SK-N-SH (cell line): Measurements from ENCODE around the gene VAMP8. TPM values are rescaled to one million over a fixed set of nuclear protein-coding genes. Genes with fewer than 3 reads are reported as not detected.

Experiments
- CTCF ChIA-PET: fragments of 300-600, 350-600 bp; formaldehyde crosslinking; extraction: SDS; loops from one replicate; lab custom pipeline; 2021; lab: Yijun Ruan, JAX
- POLR2A ChIA-PET: fragments of 350-600 bp; sonication (Branson Sonifier 250); formaldehyde crosslinking; extraction: SDS; loops from one replicate; lab custom pipeline; 2020; ENCODE audit warnings: antibody characterized with exemption, inconsistent platforms; lab: Yijun Ruan, JAX
- DNase-seq: peaks from one replicate; pipeline ENCODE4 v3.0.0; 2012
- H2AFZ ChIP-seq: fragments of 200-600 bp; sonication (generic); 2 replicates; pipeline ENCODE4 v1.8.1; 2016; ENCODE audit warnings: antibody characterized with exemption, mild to moderate bottlenecking, low read depth
- H3F3A ChIP-seq: fragments of 200-600 bp; sonication (generic); replicated peaks from 2 replicates; pipeline ENCODE3; 2016; ENCODE audit warnings: antibody characterized with exemption, mild to moderate bottlenecking; ENCODE audit not compliant: insufficient read depth
- H3K27ac ChIP-seq, 2 experiments: fragments of 200-500 bp in 1 of 2; fragments of 200-600 bp in 1 of 2; sonication (Bioruptor generic) in 1 of 2; sonication (generic), shearing (Covaris generic) in 1 of 2; 2 replicates each; pipeline versions ENCODE4 v1.5.1 to v1.6.1; 2014 to 2016; ENCODE audit warnings: low read depth in 2 of 2, inconsistent platforms in 1 of 2, low read length in 1 of 2, mild to moderate bottlenecking in 1 of 2, mixed read lengths in 1 of 2
- H3K27me3 ChIP-seq: fragments of 200-600 bp; sonication (generic), shearing (Covaris generic); 2 replicates; pipeline ENCODE4 v1.6.1; 2016; ENCODE audit warnings: mixed run types; ENCODE audit not compliant: insufficient read depth
- H3K36me3 ChIP-seq, 2 experiments: fragments of 200-500 bp in 1 of 2; fragments of 200-600 bp in 1 of 2; sonication (Bioruptor generic) in 1 of 2; sonication (generic) in 1 of 2; replicated peaks in 1 of 2; 2 replicates each; pipeline versions ENCODE3 to v1.5.1; 2014 to 2016; ENCODE audit warnings: low read length in 1 of 2, mild to moderate bottlenecking in 1 of 2; ENCODE audit not compliant: insufficient read depth in 2 of 2, control insufficient read depth in 1 of 2
- H3K4me1 ChIP-seq, 2 experiments: fragments of 200-500 bp in 1 of 2; fragments of 200-600 bp in 1 of 2; sonication (Bioruptor generic) in 1 of 2; sonication (generic), shearing (Covaris generic) in 1 of 2; 2 replicates each; pipeline versions ENCODE4 v1.5.1 to v1.6.1; 2014 to 2016; ENCODE audit warnings: low read depth in 1 of 2, low read length in 1 of 2, mixed run types in 1 of 2; ENCODE audit not compliant: insufficient read depth in 2 of 2, control insufficient read depth in 1 of 2
- H3K4me2 ChIP-seq: fragments of 200-600 bp; sonication (generic), shearing (Covaris generic); 2 replicates; pipeline ENCODE4 v1.6.1; 2017; ENCODE audit warnings: mixed run types
- H3K4me3 ChIP-seq, 2 experiments: fragments of 200-500 bp in 1 of 2; fragments of 200-600 bp in 1 of 2; sonication (Bioruptor generic) in 1 of 2; sonication (generic), shearing (Covaris generic) in 1 of 2; 2 replicates each; pipeline versions ENCODE4 v1.5.1 to v1.8.1; 2014 to 2016; ENCODE audit warnings: low read depth in 2 of 2, inconsistent platforms in 1 of 2, low read length in 1 of 2, mild to moderate bottlenecking in 1 of 2, mixed read lengths in 1 of 2, moderate library complexity in 1 of 2
- H3K79me2 ChIP-seq: fragments of 200-600 bp; sonication (generic); 2 replicates; pipeline ENCODE4 v1.8.1; 2017; ENCODE audit warnings: mild to moderate bottlenecking; ENCODE audit not compliant: insufficient read depth
- H3K9ac ChIP-seq: fragments of 200-600 bp; sonication (generic); 2 replicates; pipeline ENCODE4 v1.6.1; 2017; ENCODE audit warnings: mixed run types
- H3K9me2 ChIP-seq: fragments of 200-600 bp; sonication (generic); 2 replicates; pipeline ENCODE4 v1.6.1; 2017; ENCODE audit warnings: mixed run types
- H3K9me3 ChIP-seq: fragments of 200-600 bp; sonication (generic); 2 replicates; pipeline ENCODE4 v1.6.1; 2017; ENCODE audit warnings: mixed run types, mild to moderate bottlenecking, moderate library complexity
- H4K20me1 ChIP-seq: fragments of 200-600 bp; sonication (generic); 2 replicates; pipeline ENCODE4 v1.6.1; 2017; ENCODE audit warnings: mild to moderate bottlenecking, mixed run types; ENCODE audit not compliant: insufficient read depth
- CTCF ChIP-seq: fragments of 200-600 bp; sonication (generic); IDR thresholded peaks from 2 replicates; pipeline ENCODE4 v1.6.1; 2017; ENCODE audit warnings: antibody characterized with exemption, mild to moderate bottlenecking, moderate library complexity
- ELF1 ChIP-seq: IDR thresholded peaks from 2 replicates; pipeline ENCODE4 v1.4.0; 2012
- FOSL2 ChIP-seq: IDR thresholded peaks from 2 replicates; pipeline ENCODE4 v1.4.0; 2012; ENCODE audit warnings: low read depth, mild to moderate bottlenecking, moderate library complexity, borderline replicate concordance
- GABPA ChIP-seq: IDR thresholded peaks from 2 replicates; pipeline ENCODE4 v1.4.0; 2012; ENCODE audit warnings: low read depth, mild to moderate bottlenecking
- GATA2 ChIP-seq: sonication (generic); formaldehyde crosslinking; IDR thresholded peaks from 2 replicates; pipeline ENCODE4 v1.5.0; 2020; ENCODE audit warnings: mild to moderate bottlenecking, missing genetic modification reagents
- JUND ChIP-seq: IDR thresholded peaks from 2 replicates; pipeline ENCODE4 v1.4.0; 2012
- MEF2A ChIP-seq: IDR thresholded peaks from 2 replicates; pipeline ENCODE4 v1.4.0; 2012; ENCODE audit warnings: low read depth, borderline replicate concordance
- POLR2AphosphoS5 ChIP-seq: IDR thresholded peaks from 2 replicates; pipeline ENCODE4 v1.6.1; 2012; ENCODE audit warnings: low read depth, low read length
- RAD21 ChIP-seq: IDR thresholded peaks from 2 replicates; pipeline ENCODE4 v1.6.1; 2012; ENCODE audit warnings: mild to moderate bottlenecking, low read length
- REST ChIP-seq: IDR thresholded peaks from 2 replicates; pipeline ENCODE4 v1.6.1; 2012; ENCODE audit warnings: mild to moderate bottlenecking, low read depth, low read length, moderate library complexity
- RFX5 ChIP-seq: IDR thresholded peaks from 2 replicates; pipeline ENCODE4 v1.6.1; 2012; ENCODE audit warnings: mild to moderate bottlenecking, improper control_type of control experiment, low read length
- TCF12 ChIP-seq: IDR thresholded peaks from 2 replicates; pipeline ENCODE4 v1.4.0; 2012
- USF2 ChIP-seq: fragments of 150-350 bp; IDR thresholded peaks from 2 replicates; pipeline ENCODE4 v1.6.1; 2017; ENCODE audit warnings: antibody characterized with exemption, low read length, low read depth, borderline replicate concordance
- YY1 ChIP-seq: IDR thresholded peaks from 2 replicates; pipeline ENCODE4 v1.4.0; 2012; ENCODE audit warnings: low read depth, mild to moderate bottlenecking
- WGBS: methylation state at CpG from one replicate; pipeline ENCODE4 v1.1.6; 2017; ENCODE audit warnings: low lambda C conversion rate; 5-methylcytosine and 5-hydroxymethylcytosine counted together
- polyA plus RNA-seq, 3 experiments: library from polyadenylated mRNA; depleted of rRNA; stranded (reverse); fragments of >200 nt; gene quantifications; 2 replicates each; pipeline ENCODE4 v1.2.3, GENCODE V29; 2012

Gene VAMP8
- polyA plus RNA-seq, 1 of the 3 experiments (the other 2 are of a cell fraction) = 0.72 TPM

- POLR2A ChIA-PET = interaction anchor here (1.2 kb wide), 1 partner anchor 150 kb away, joined by 3 read pairs; no protein-coding TSS in a partner anchor
- peaks cover 21 to 33% of the 10 kb centered on the region in 2 experiments for H3K36me3 ChIP-seq
- TF ChIP-seq RAD21 (no peak), FOSL2 (no peak), GABPA (no peak), POLR2AphosphoS5 (peak; percentile 14; the same call in 1 of the 2 replicates), ELF1 (no peak), CTCF (no peak), RFX5 (no peak), JUND (no peak)
- peaks cover 26% of the 10 kb centered on the region for H3F3A ChIP-seq
- 0 out of 2 replicates have a peak overlapping the region, but pooled peaks have one; percentile 15 for H3K4me2 ChIP-seq
- peaks cover 6 to 27% of the 10 kb centered on the region in 2 experiments; a peak in 2 of 4 replicates for H3K4me1 ChIP-seq
- H3K9ac ChIP-seq = no peak overlapping the region
- no peaks in the 10 kb centered on the region for H4K20me1 ChIP-seq
- peak overlapping the region; percentile 30 to 47; a peak in 3 of 4 replicates for H3K27ac ChIP-seq
- no peaks in the 10 kb centered on the region for H3K27me3 ChIP-seq
- WGBS = 88% methylated on average over 7 of the region's 7 CpGs
- no peaks in the 10 kb centered on the region for H3K9me2 ChIP-seq
- H3K79me2 ChIP-seq = peaks cover 44% of the 10 kb centered on the region
- no peak for DNase-seq
- CTCF ChIA-PET = interaction anchor here (1.2 kb wide), 1 partner anchor 123 kb away, joined by 5 read pairs; no protein-coding TSS in a partner anchor
- H3K4me3 ChIP-seq = no peak overlapping the region
- no peaks in the 10 kb centered on the region for H3K9me3 ChIP-seq
- no peak overlapping the region for H2AFZ ChIP-seq
Measured at GRCh38 chr2:85606116-85606455, 28.7 kb downstream of the VAMP8 start.

- Histone ChIP-seq H3K9ac (no peak overlapping the region), H3K4me2 (no peak overlapping the region), H4K20me1 (no peaks in the 10 kb centered on the region), H3K9me3 (no peaks in the 10 kb centered on the region), H2AFZ (no peak overlapping the region), H3K27ac (no peak overlapping the region; a peak in 1 of 4 replicates), H3K27me3 (no peaks in the 10 kb centered on the region), H3K4me3 (no peak overlapping the region), H3F3A (peaks cover 31% of the 10 kb centered on the region), H3K36me3 (peaks cover 21 to 33% of the 10 kb centered on the region in 2 experiments), H3K9me2 (no peaks in the 10 kb centered on the region), H3K4me1 (peaks cover 6 to 20% of the 10 kb centered on the region in 2 experiments; a peak in 2 of 4 replicates), H3K79me2 (peaks cover 59% of the 10 kb centered on the region)
- ChIA-PET POLR2A (interaction anchor here (0.7 to 1.4 kb wide), 2 partner anchors 12 to 679 kb away, joined by 3 to 4 read pairs; partner anchors contain the start of gene RNF181), CTCF (no interaction called here)
- DNase-seq = no peak
- TF ChIP-seq REST = no peak
- no peak for TF ChIP-seq TCF12
- TF ChIP-seq YY1 = no peak
- TF ChIP-seq GABPA = no peak
- TF ChIP-seq GATA2 (CRISPR knock-in tag) = no peak
- TF ChIP-seq CTCF = no peak
- TF ChIP-seq USF2 = no peak
- TF ChIP-seq MEF2A = no peak
- 95% methylated on average over 9 of the region's 9 CpGs for WGBS
Measured at GRCh38 chr2:85607268-85608215, 30.2 kb downstream of the VAMP8 start.
